Esophagus muscularis mucosa (tissue), 3 donors: ENCODE results near the gene POU2AF3.

ENCODE experiments used
- CTCF ChIP-seq, 3 experiments: fragments of 200-600 bp in 2 of 3; fragments of 450-650 bp in 1 of 3; sonication (generic) in 2 of 3; IDR thresholded peaks; one replicate each; pipeline ENCODE4 v1.5.1; 2017 to 2019; ENCODE audit warnings: antibody characterized with exemption in 3 of 3, mild to moderate bottlenecking in 2 of 3, moderate library complexity in 1 of 3
- POLR2A ChIP-seq: fragments of 450-650 bp; IDR thresholded peaks from one replicate; pipeline ENCODE4 v1.6.1; 2017; ENCODE audit warnings: antibody characterized with exemption, moderate library complexity, mild to moderate bottlenecking, low read depth
- POLR2AphosphoS5 ChIP-seq, 2 donors: sonication (generic); formaldehyde crosslinking; IDR thresholded peaks; one replicate each; pipeline ENCODE4 v1.6.1; 2017; ENCODE audit warnings: antibody characterized with exemption in 2 of 2

- TF ChIP-seq POLR2AphosphoS5 (IDR thresholded peaks at IDR 0.05) (no peak), CTCF (IDR thresholded peaks at IDR 0.05) (no peak), POLR2A (no peak)
These were observed 38.4 kb downstream of the POU2AF3 start for GRCh38 chr11:111336582-111337256.
